ENCODE measurements around the gene VAMP3.

VAMP3 gene

DNA sequence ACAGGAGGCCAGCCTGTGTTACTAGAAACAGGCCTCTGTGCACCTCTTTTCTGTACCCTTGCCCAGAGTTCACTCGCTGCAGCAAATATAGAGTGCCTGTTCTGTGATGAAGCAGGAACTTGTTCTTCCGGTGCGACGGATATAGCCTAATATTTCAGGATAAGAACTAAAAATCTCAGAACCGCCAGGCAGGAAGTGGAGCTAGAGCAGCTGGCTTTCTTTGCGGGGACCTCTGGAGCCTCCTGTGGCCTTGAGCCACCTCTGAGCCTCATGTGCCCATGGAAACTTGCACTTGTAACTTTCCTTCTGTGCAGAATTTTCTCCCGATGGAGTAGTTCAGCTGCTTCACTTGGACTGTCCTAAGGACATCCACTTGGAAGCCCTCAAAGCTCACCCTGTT is 44.5 kb upstream of the VAMP3 start:
- TF ChIP-seq, protein P1, sequence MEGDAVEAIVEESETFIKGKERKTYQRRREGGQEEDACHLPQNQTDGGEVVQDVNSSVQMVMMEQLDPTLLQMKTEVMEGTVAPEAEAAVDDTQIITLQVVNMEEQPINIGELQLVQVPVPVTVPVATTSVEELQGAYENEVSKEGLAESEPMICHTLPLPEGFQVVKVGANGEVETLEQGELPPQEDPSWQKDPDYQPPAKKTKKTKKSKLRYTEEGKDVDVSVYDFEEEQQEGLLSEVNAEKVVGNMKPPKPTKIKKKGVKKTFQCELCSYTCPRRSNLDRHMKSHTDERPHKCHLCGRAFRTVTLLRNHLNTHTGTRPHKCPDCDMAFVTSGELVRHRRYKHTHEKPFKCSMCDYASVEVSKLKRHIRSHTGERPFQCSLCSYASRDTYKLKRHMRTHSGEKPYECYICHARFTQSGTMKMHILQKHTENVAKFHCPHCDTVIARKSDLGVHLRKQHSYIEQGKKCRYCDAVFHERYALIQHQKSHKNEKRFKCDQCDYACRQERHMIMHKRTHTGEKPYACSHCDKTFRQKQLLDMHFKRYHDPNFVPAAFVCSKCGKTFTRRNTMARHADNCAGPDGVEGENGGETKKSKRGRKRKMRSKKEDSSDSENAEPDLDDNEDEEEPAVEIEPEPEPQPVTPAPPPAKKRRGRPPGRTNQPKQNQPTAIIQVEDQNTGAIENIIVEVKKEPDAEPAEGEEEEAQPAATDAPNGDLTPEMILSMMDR (IDR thresholded peaks at IDR 0.05; ENCODE audit: low read length), result no peak
- TF ChIP-seq EZH2 (IDR thresholded peaks at IDR 0.05; ENCODE audit: borderline replicate concordance, low read length), result no peak
- Histone ChIP-seq H3K27me3 (ENCODE audit: insufficient read depth, low read length) (no peaks in the 10 kb centered on the region), H3K4me3 (ENCODE audit: low read depth, low read length, poor library complexity, severe bottlenecking) (no peak overlapping the region), H3K36me3 (ENCODE audit: insufficient read depth, low read length) (no peaks in the 10 kb centered on the region), H3K4me2 (ENCODE audit: low read length) (no peak overlapping the region), H3K27ac (ENCODE audit: low read depth, low read length, poor library complexity, severe bottlenecking) (no peak overlapping the region), H2AFZ (ENCODE audit: low read length) (no peak overlapping the region), H3K79me2 (ENCODE audit: insufficient read depth, low read length) (no peaks in the 10 kb centered on the region), H3K9me3 (ENCODE audit: low read length) (no peaks in the 10 kb centered on the region), H3K9me2 (ENCODE audit: low read depth, low read length) (no peaks in the 10 kb centered on the region), H3F3A (ENCODE audit: insufficient read depth, low read length) (no peaks in the 10 kb centered on the region), H3K4me1 (ENCODE audit: insufficient read depth, low read length, severe bottlenecking) (no peaks in the 10 kb centered on the region), H3K9ac (ENCODE audit: low read length) (no peak overlapping the region), H4K20me1 (ENCODE audit: insufficient read depth, low read length) (no peaks in the 10 kb centered on the region)

DNA sequence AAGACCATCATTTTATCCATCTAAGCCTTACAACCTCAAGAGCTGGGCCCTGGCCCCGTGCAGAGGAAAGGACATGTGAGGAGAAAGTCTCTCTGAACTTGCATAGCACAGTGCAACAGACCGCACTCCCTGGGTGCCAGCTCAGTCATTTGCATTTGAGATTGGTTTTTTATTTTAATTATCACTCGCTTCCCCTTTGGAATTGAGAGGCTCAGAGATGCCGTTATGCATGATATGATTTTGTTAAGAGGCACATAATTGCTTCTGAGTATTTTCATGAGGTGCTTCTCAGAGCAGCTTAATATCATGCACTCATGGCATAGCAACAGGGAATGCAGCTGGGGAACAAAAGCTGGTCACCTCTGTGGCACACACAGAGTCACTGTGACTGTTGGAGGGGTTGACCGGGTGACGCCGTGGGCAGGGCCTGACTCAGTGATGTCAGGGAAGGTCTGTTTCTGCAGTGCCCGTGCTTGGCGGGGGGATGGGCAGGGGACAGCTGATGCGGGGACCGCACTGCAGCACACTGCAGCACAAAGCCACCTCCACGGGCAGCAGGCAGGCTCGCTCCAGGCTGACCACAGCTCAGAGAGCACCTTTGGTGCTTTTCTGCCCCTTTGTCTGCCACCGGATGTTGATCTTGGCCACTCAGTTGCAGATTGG is 43.2 kb upstream of the VAMP3 start:
- Histone ChIP-seq H3F3A (ENCODE audit: insufficient read depth, low read length) (no peaks in the 10 kb centered on the region), H3K27me3 (ENCODE audit: insufficient read depth, low read length) (no peaks in the 10 kb centered on the region), H3K9me2 (ENCODE audit: low read depth, low read length) (no peaks in the 10 kb centered on the region), H3K9ac (ENCODE audit: low read length) (no peak overlapping the region), H3K79me2 (ENCODE audit: insufficient read depth, low read length) (no peaks in the 10 kb centered on the region), H2AFZ (ENCODE audit: low read length) (no peak overlapping the region), H4K20me1 (ENCODE audit: insufficient read depth, low read length) (no peaks in the 10 kb centered on the region), H3K9me3 (ENCODE audit: low read length) (no peaks in the 10 kb centered on the region), H3K4me2 (ENCODE audit: low read length) (no peak overlapping the region), H3K36me3 (ENCODE audit: insufficient read depth, low read length) (no peaks in the 10 kb centered on the region), H3K4me3 (ENCODE audit: low read depth, low read length, poor library complexity, severe bottlenecking) (no peak overlapping the region), H3K4me1 (ENCODE audit: insufficient read depth, low read length, severe bottlenecking) (no peaks in the 10 kb centered on the region), H3K27ac (ENCODE audit: low read depth, low read length, poor library complexity, severe bottlenecking) (no peak overlapping the region)
- TF ChIP-seq, protein P1 (IDR thresholded peaks at IDR 0.05; ENCODE audit: low read length), result no peak
- no peak for TF ChIP-seq EZH2 (IDR thresholded peaks at IDR 0.05; ENCODE audit: borderline replicate concordance, low read length)

GRCh38 chr1:7729761-7730160 is 41.3 kb upstream of the VAMP3 start:
- Histone ChIP-seq H3K27ac (ENCODE audit: low read depth, low read length, poor library complexity, severe bottlenecking) (no peak overlapping the region), H3K4me3 (ENCODE audit: low read depth, low read length, poor library complexity, severe bottlenecking) (no peak overlapping the region), H4K20me1 (ENCODE audit: insufficient read depth, low read length) (no peaks in the 10 kb centered on the region), H3K79me2 (ENCODE audit: insufficient read depth, low read length) (no peaks in the 10 kb centered on the region), H3K36me3 (ENCODE audit: insufficient read depth, low read length) (no peaks in the 10 kb centered on the region), H3K9ac (ENCODE audit: low read length) (no peak overlapping the region), H2AFZ (ENCODE audit: low read length) (no peak overlapping the region), H3K9me3 (ENCODE audit: low read length) (no peaks in the 10 kb centered on the region), H3K4me2 (ENCODE audit: low read length) (no peak overlapping the region), H3F3A (ENCODE audit: insufficient read depth, low read length) (no peaks in the 10 kb centered on the region), H3K27me3 (ENCODE audit: insufficient read depth, low read length) (no peaks in the 10 kb centered on the region), H3K4me1 (ENCODE audit: insufficient read depth, low read length, severe bottlenecking) (no peaks in the 10 kb centered on the region), H3K9me2 (ENCODE audit: low read depth, low read length) (no peaks in the 10 kb centered on the region)
- TF ChIP-seq, protein P1 (IDR thresholded peaks at IDR 0.05; ENCODE audit: low read length), result no peak
- no peak for TF ChIP-seq EZH2 (IDR thresholded peaks at IDR 0.05; ENCODE audit: borderline replicate concordance, low read length)

Data from OCI-LY1 (cell line).